Measurements from ENCODE around the gene LANCL1.

DNA sequence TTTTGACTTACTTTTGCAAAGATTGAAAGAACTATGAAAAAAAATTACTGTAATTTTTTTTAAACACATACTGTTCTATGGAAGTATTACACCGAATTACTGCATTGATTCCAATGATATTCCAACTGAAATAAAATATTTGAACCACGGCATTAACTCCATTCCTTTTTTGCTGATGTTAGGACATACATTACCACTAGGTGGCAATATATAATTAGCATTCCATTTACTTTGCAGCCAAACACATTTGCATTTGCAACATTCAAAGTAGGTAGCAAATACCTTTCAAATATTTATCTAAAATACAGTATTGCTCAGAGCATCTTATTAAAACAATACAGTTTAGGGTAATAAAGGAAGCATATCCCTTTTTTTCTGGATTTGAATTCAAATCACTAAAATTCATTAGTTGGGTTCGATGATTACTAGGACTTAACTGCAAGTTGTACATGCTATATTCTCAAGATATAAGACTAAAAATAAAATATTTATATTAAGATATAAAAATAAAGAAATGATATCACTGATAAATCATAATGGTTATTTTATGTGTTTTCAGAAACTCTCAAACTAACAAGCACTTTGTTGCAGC is 31.3 kb downstream of the LANCL1 start:
- TF ChIP-seq, protein P1, sequence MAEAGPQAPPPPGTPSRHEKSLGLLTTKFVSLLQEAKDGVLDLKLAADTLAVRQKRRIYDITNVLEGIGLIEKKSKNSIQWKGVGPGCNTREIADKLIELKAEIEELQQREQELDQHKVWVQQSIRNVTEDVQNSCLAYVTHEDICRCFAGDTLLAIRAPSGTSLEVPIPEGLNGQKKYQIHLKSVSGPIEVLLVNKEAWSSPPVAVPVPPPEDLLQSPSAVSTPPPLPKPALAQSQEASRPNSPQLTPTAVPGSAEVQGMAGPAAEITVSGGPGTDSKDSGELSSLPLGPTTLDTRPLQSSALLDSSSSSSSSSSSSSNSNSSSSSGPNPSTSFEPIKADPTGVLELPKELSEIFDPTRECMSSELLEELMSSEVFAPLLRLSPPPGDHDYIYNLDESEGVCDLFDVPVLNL (CRISPR knock-in tag; IDR thresholded peaks at IDR 0.05; ENCODE audit: borderline replicate concordance, low read depth) = no peak
- TF ChIP-seq CTCF (IDR thresholded peaks at IDR 0.05) (peak; percentile 47), KAT7 (CRISPR knock-in tag; IDR thresholded peaks at IDR 0.05; ENCODE audit: borderline replicate concordance) (no peak), FOXJ3 (CRISPR knock-in tag; IDR thresholded peaks at IDR 0.05; ENCODE audit: borderline replicate concordance) (no peak)
